HepG2 (cell line): ENCODE data around the gene ATRIP. TPM values are rescaled to one million over a fixed set of nuclear protein-coding genes. Genes with fewer than 3 reads are reported as not detected.

ENCODE experiments used
- ARNT ChIP-seq: fragments of 450-650 bp; IDR thresholded peaks from 2 replicates; pipeline ENCODE4 v1.6.1; 2017
- ATRX ChIP-seq: sonication (generic); formaldehyde crosslinking; IDR thresholded peaks from 2 replicates; pipeline ENCODE4 v1.4.0; 2020; ENCODE audit warnings: missing genetic modification reagents, borderline replicate concordance
- CREB3 ChIP-seq: sonication (generic); formaldehyde crosslinking; IDR thresholded peaks from 2 replicates; pipeline ENCODE4 v1.5.0; 2020; ENCODE audit warnings: missing genetic modification reagents
- ETV6 ChIP-seq: sonication (generic); formaldehyde crosslinking; conservative IDR thresholded peaks from 2 replicates; pipeline ENCODE4 v1.4.0; 2020; ENCODE audit warnings: missing genetic modification reagents
- GATA4 ChIP-seq: sonication (generic); IDR thresholded peaks from 2 replicates; pipeline ENCODE4 v1.6.1; 2016; ENCODE audit warnings: antibody characterized with exemption, low read depth, borderline replicate concordance
- GLMP ChIP-seq: sonication (generic); formaldehyde crosslinking; IDR thresholded peaks from 2 replicates; pipeline ENCODE4 v1.9.0; 2021; ENCODE audit warnings: missing genetic modification reagents, mild to moderate bottlenecking, borderline replicate concordance
- NFAT5 ChIP-seq: sonication (generic); formaldehyde crosslinking; IDR thresholded peaks from 2 replicates; pipeline ENCODE4 v1.4.0; 2020; ENCODE audit warnings: missing genetic modification reagents
- NR0B2 ChIP-seq: sonication (generic); formaldehyde crosslinking; IDR thresholded peaks from 2 replicates; pipeline ENCODE4 v1.4.0; 2020; ENCODE audit warnings: mild to moderate bottlenecking, missing genetic modification reagents
- RELA ChIP-seq: sonication (generic); formaldehyde crosslinking; IDR thresholded peaks from 2 replicates; pipeline ENCODE4 v1.4.0; 2020; ENCODE audit warnings: missing genetic modification reagents
- SIN3B ChIP-seq: fragments of 150-350 bp; IDR thresholded peaks from 2 replicates; pipeline ENCODE4 v1.6.1; 2014; ENCODE audit warnings: low read length
- ZHX1 ChIP-seq: sonication (generic); formaldehyde crosslinking; IDR thresholded peaks from 2 replicates; pipeline ENCODE4 v1.8.1; 2022; ENCODE audit warnings: low read depth, mild to moderate bottlenecking, missing genetic modification reagents
- ZMYM3 ChIP-seq: sonication (generic); formaldehyde crosslinking; IDR thresholded peaks from 2 replicates; pipeline ENCODE4 v1.5.1; 2020; ENCODE audit warnings: mild to moderate bottlenecking, missing genetic modification reagents
- ZNF282 ChIP-seq: fragments of 450-650 bp; IDR thresholded peaks from 2 replicates; pipeline ENCODE4 v1.6.1; 2018; ENCODE audit not compliant: partially characterized antibody
- ZNF350 ChIP-seq: sonication (generic); formaldehyde crosslinking; IDR thresholded peaks from 2 replicates; pipeline ENCODE4 v1.4.0; 2020; ENCODE audit warnings: mild to moderate bottlenecking, low read depth, missing genetic modification reagents, borderline replicate concordance
- ZNF720 ChIP-seq: sonication (generic); formaldehyde crosslinking; IDR thresholded peaks from 2 replicates; pipeline ENCODE4 v1.4.0; 2020; ENCODE audit warnings: missing genetic modification reagents
- ZNF800 ChIP-seq: sonication (generic); formaldehyde crosslinking; IDR thresholded peaks from 2 replicates; pipeline ENCODE4 v1.4.0; 2020; ENCODE audit warnings: missing genetic modification reagents
- polyA plus RNA-seq, 8 experiments: library from polyadenylated mRNA; depleted of rRNA in 3 of 8; stranded (reverse) in 7 of 8; unstranded in 1 of 8; fragments of >200 nt; fragmentation: Illumina TruSeq in 4 of 8; extraction: Trizol in 4 of 8; gene quantifications; 2 replicates each; pipeline versions ENCODE4 v1.2.1 to v1.2.3, GENCODE V29; 2011 to 2016; ENCODE audit warnings: low read depth in 4 of 8, missing spikeins in 1 of 8, mixed read lengths in 1 of 8; ENCODE audit not compliant: insufficient read depth in 1 of 8
- total RNA-seq, 5 experiments: library from RNA; depleted of rRNA; stranded (reverse); fragments of >200 nt; fragmentation: Illumina TruSeq; extraction: Trizol; gene quantifications; 2 replicates each; pipeline ENCODE4 v1.2.3, GENCODE V29; 2016; ENCODE audit warnings: low read depth in 1 of 5

Gene ATRIP
- total and polyA plus RNA-seq, 2 of the 13 experiments (the other 11 are each of a cell fraction or from before 2014, with no cell fraction given), result 5.1 to 12.5 TPM

- TF ChIP-seq NR0B2 (no peak), ZMYM3 (CRISPR knock-in tag) (peak; percentile 49; the same call in 1 of the 2 replicates), RELA (CRISPR knock-in tag) (no peak), ZNF800 (CRISPR knock-in tag) (no peak), ETV6 (CRISPR knock-in tag) (no peak), ATRX (CRISPR knock-in tag) (no peak), ARNT (no peak), ZNF282 (no peak), ZHX1 (CRISPR knock-in tag) (no peak), NFAT5 (no peak), CREB3 (CRISPR knock-in tag) (no peak), ZNF350 (CRISPR knock-in tag) (no peak; the same call in 1 of the 2 replicates), SIN3B (no peak), ZNF720 (CRISPR knock-in tag) (no peak), GATA4 (peak; percentile 22; the same call in 1 of the 2 replicates), GLMP (CRISPR knock-in tag) (no peak)
These were observed 17.8 kb upstream of the ATRIP start (continued) for GRCh38 chr3:48428572-48429316.
